Caco-2 (cell line): ENCODE data around the gene GRID1. TPM values are rescaled to one million over a fixed set of nuclear protein-coding genes. Genes with fewer than 3 reads are reported as not detected.

Experiments
- BruUV-seq: library from RNA; stranded (reverse); fragments of 400-500 nt; replicated peaks from 2 replicates; lab custom pipeline; 2021; lab: Mats Ljungman, UMichigan
- CTCF ChIA-PET: fragments of 300-600 bp; sonication (Branson Sonifier 250); formaldehyde crosslinking; loops from one replicate; lab custom pipeline; 2022; ENCODE audit warnings: antibody characterized with exemption; lab: Charles Lee
- POLR2A ChIA-PET: fragments of 300-600 bp; sonication (Branson Sonifier 250); formaldehyde crosslinking; loops from one replicate; lab custom pipeline; 2022; ENCODE audit warnings: antibody characterized with exemption; lab: Charles Lee
- DNase-seq, 2 experiments: peaks; one replicate each; pipeline versions ENCODE4 v3.0.0 to v3.0.0-alpha.2; 2020 to 2022
- H3K27me3 ChIP-seq: replicated peaks from 2 replicates; pipeline ENCODE4 v1.6.0; 2011; ENCODE audit warnings: low read length; ENCODE audit not compliant: control insufficient read depth, insufficient read depth
- H3K36me3 ChIP-seq: 2 replicates; pipeline ENCODE4 v1.5.1; 2011; ENCODE audit warnings: low read length; ENCODE audit not compliant: control insufficient read depth, insufficient read depth
- H3K4me1 ChIP-seq: fragments of 250-450 bp; sonication (Bioruptor Pico); 2 replicates; pipeline ENCODE4 v1.5.1; 2020; ENCODE audit warnings: mild to moderate bottlenecking
- H3K4me3 ChIP-seq: 2 replicates; pipeline ENCODE4 v1.5.1; 2011; ENCODE audit warnings: low read depth, mild to moderate bottlenecking, control low read depth, low read length
- H3K9me3 ChIP-seq: fragments of 250-450 bp; sonication (Bioruptor Pico); 2 replicates; pipeline ENCODE4 v1.5.1; 2020; ENCODE audit warnings: mild to moderate bottlenecking, moderate library complexity
- H3K27ac Mint-ChIP-seq: one replicate; pipeline ENCODE4 v1.8.0; 2022; ENCODE audit warnings: mixed read lengths; ENCODE audit not compliant: unreplicated experiment
- H3K27me3 Mint-ChIP-seq: one replicate; pipeline ENCODE4 v1.8.0; 2022; ENCODE audit warnings: mixed read lengths; ENCODE audit not compliant: insufficient read depth, unreplicated experiment
- H3K36me3 Mint-ChIP-seq: one replicate; pipeline ENCODE4 v1.8.0; 2022; ENCODE audit warnings: mild to moderate bottlenecking, mixed read lengths; ENCODE audit not compliant: insufficient read depth, unreplicated experiment
- H3K4me1 Mint-ChIP-seq: one replicate; pipeline ENCODE4 v1.8.0; 2022; ENCODE audit warnings: low read depth, mixed read lengths; ENCODE audit not compliant: unreplicated experiment
- H3K4me3 Mint-ChIP-seq: one replicate; pipeline ENCODE4 v1.8.0; 2022; ENCODE audit warnings: mild to moderate bottlenecking, moderate library complexity, mixed read lengths; ENCODE audit not compliant: unreplicated experiment
- H3K9me3 Mint-ChIP-seq: one replicate; pipeline ENCODE4 v1.8.0; 2022; ENCODE audit warnings: mixed read lengths; ENCODE audit not compliant: unreplicated experiment
- intact Hi-C: fragments of 100-400 bp; cut with micrococcal nuclease; formaldehyde crosslinking; loops from one replicate; pipeline ENCODE4 v1.10.0; 2022; ENCODE audit not compliant: unreplicated experiment
- total RNA-seq: library from RNA; stranded (reverse); gene quantifications from 2 replicates; pipeline ENCODE4 v1.2.3, GENCODE V29; 2022
- TF ChIP-seq, protein P1 (sequence below), 2 experiments: fragments of 200-600 bp in 1 of 2; IDR thresholded peaks; 1 replicate in 1 of 2; 2 replicates in 1 of 2; pipeline versions ENCODE4 v1.5.1 to v1.8.0; 2011 to 2022; ENCODE audit warnings: antibody characterized with exemption in 1 of 2, control low read depth in 1 of 2, inconsistent platforms in 1 of 2, low read depth in 1 of 2, low read length in 1 of 2, mild to moderate bottlenecking in 1 of 2, moderate library complexity in 1 of 2; ENCODE audit not compliant: insufficient read depth in 1 of 2, severe bottlenecking in 1 of 2, unreplicated experiment in 1 of 2

GRID1 gene
- total RNA-seq, 1 experiment from 2014 or later, result 8.0 TPM

DNA sequence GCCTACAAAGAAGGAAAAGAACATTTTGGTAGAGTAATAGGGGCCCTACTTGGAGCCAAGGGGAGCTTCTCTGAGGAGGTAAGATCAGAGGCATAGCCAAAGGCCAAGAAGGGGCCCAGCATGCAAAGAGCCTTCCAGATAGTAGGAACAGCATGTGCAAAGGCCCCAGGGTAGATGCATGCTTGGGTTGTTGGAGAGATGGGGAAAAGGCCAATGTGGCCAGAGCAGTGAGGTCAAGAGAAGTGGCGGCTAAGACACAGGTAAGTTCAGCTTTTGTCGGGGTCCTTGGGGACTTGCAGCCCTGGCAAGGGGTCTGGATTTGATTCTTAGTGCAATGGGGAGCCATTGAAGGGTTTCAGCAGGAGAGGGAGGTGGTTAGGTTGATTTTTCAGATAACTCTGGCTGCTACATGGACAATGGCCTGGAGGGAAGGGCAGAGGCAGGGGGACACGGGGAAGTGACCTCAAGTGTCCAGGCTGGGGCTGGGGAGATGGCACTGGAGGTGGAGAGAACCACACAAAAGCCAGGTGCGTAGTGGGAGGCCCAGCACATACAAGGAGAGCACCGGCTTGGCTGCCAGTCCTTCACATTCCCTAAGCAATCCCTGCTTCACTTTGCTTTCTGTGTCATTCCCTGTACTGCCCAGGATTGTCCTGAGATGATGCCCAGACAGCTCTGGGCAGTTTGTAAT, 16.5 kb downstream of the GRID1 start:
- H3K4me1 Mint-ChIP-seq, result peaks cover 14% of the 10 kb centered on the region
- BruUV-seq, result no TSS peak
- Histone ChIP-seq H3K9me3 (no peaks in the 10 kb centered on the region), H3K4me1 (peaks cover 22% of the 10 kb centered on the region), H3K27me3 (no peaks in the 10 kb centered on the region), H3K36me3 (no peaks in the 10 kb centered on the region), H3K4me3 (no peak overlapping the region)
- H3K36me3 Mint-ChIP-seq, result no peaks in the 10 kb centered on the region
- ChIA-PET CTCF (interaction anchor here (1.4 to 1.9 kb wide), 7 partner anchors 11 to 235 kb away, joined by 4 to 35 read pairs (median 8); partner anchors contain the start of gene GRID1), POLR2A (no interaction called here)
- no peaks in the 10 kb centered on the region for H3K27me3 Mint-ChIP-seq
- H3K4me3 Mint-ChIP-seq, result no peak overlapping the region
- DNase-seq, result no peak
- no peak overlapping the region for H3K27ac Mint-ChIP-seq
- intact Hi-C loops, result loop anchor here (1.0 kb wide), 1 partner anchor 27 kb away; no protein-coding TSS in a partner anchor
- H3K9me3 Mint-ChIP-seq, result no peaks in the 10 kb centered on the region
- TF ChIP-seq, protein P1, sequence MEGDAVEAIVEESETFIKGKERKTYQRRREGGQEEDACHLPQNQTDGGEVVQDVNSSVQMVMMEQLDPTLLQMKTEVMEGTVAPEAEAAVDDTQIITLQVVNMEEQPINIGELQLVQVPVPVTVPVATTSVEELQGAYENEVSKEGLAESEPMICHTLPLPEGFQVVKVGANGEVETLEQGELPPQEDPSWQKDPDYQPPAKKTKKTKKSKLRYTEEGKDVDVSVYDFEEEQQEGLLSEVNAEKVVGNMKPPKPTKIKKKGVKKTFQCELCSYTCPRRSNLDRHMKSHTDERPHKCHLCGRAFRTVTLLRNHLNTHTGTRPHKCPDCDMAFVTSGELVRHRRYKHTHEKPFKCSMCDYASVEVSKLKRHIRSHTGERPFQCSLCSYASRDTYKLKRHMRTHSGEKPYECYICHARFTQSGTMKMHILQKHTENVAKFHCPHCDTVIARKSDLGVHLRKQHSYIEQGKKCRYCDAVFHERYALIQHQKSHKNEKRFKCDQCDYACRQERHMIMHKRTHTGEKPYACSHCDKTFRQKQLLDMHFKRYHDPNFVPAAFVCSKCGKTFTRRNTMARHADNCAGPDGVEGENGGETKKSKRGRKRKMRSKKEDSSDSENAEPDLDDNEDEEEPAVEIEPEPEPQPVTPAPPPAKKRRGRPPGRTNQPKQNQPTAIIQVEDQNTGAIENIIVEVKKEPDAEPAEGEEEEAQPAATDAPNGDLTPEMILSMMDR (IDR thresholded peaks at IDR 0.05; ENCODE audit: insufficient read depth in 1 of 2, low read depth in 1 of 2, low read length in 1 of 2, severe bottlenecking in 1 of 2, unreplicated experiment in 1 of 2), result no peak

- BruUV-seq, result no TSS peak
- CTCF ChIA-PET, result interaction anchor here (0.6 to 1.9 kb wide), 9 partner anchors 8 to 236 kb away, joined by 3 to 35 read pairs (median 7); partner anchors contain the start of gene GRID1
Measured at GRCh38 chr10:86349474-86349873, 17.1 kb downstream of the GRID1 start.

More at GRCh38 chr10:86349474-86349873, 17.1 kb downstream of the GRID1 start:
- DNase-seq, result peak; percentile 65 to 68
- no peaks in the 10 kb centered on the region for H3K27me3 ChIP-seq
- intact Hi-C loops, result loop anchor here (1.0 kb wide), 1 partner anchor 28 kb away; no protein-coding TSS in a partner anchor
- POLR2A ChIA-PET, result no interaction called here
- H3K9me3 ChIP-seq, result no peaks in the 10 kb centered on the region
- H3K27ac Mint-ChIP-seq, result no peak overlapping the region
- H3K4me1 Mint-ChIP-seq, result peaks cover 14% of the 10 kb centered on the region
- no peaks in the 10 kb centered on the region for H3K27me3 Mint-ChIP-seq
- no peaks in the 10 kb centered on the region for H3K36me3 ChIP-seq
- H3K4me3 ChIP-seq, result no peak overlapping the region
- TF ChIP-seq, protein P1 (IDR thresholded peaks at IDR 0.05; ENCODE audit: insufficient read depth in 1 of 2, low read depth in 1 of 2, low read length in 1 of 2, severe bottlenecking in 1 of 2, unreplicated experiment in 1 of 2), result peak; percentile 81 to 99
- H3K4me1 ChIP-seq, result peaks cover 27% of the 10 kb centered on the region
- no peak overlapping the region for H3K4me3 Mint-ChIP-seq
- H3K36me3 Mint-ChIP-seq, result no peaks in the 10 kb centered on the region
- H3K9me3 Mint-ChIP-seq, result no peaks in the 10 kb centered on the region
